GM23248 (cell line): Measurements from ENCODE around the gene PRDM16.

Source experiments
- EZH2 ChIP-seq: fragments of 200-600 bp; sonication (generic); IDR thresholded peaks from 2 replicates; pipeline ENCODE4 v1.6.1; 2018; ENCODE audit warnings: antibody characterized with exemption, mild to moderate bottlenecking; ENCODE audit not compliant: insufficient read depth, poor library complexity, severe bottlenecking
- EZH2phosphoT487 ChIP-seq: fragments of 200-600 bp; sonication (generic); IDR thresholded peaks from 2 replicates; pipeline ENCODE4 v1.6.1; 2018; ENCODE audit warnings: antibody characterized with exemption, moderate library complexity, mild to moderate bottlenecking, low read depth; ENCODE audit not compliant: insufficient read depth

DNA sequence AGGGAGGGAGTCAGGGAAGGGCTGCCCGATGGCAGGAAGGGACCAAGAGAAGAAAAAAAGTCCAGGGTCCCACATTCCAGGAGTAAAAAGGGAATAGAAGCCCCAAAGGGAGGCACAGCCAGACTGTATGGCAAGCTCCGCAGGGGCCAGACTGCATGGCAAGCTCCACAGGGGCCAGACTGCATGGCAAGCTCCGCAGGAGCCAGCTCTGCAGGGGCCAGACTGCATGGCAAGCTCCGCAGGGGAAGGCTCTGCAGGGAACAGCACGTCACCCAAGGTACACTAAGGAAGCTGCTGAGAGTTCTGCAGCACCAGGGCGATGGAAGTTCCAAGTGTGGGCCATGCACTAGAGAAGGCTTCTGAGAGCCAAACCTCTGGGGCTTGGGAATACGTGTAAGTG is 228.8 kb downstream of the PRDM16 start:
- TF ChIP-seq EZH2 (no peak), EZH2phosphoT487 (no peak)
